Smooth muscle cell of the brain vasculature (primary cell): ENCODE data around the gene PINLYP.

Source experiments
- DNase-seq: peaks from one replicate; pipeline ENCODE4 v3.0.0-alpha.2; 2012; ENCODE audit warnings: low read depth, low spot score

Gene PINLYP

GRCh38 chr19:43548706-43549105 is 26.9 kb upstream of the PINLYP start:
- no peak for DNase-seq

GRCh38 chr19:43551399-43552197 is 24.0 kb upstream of the PINLYP start:
- DNase-seq = no peak

DNA sequence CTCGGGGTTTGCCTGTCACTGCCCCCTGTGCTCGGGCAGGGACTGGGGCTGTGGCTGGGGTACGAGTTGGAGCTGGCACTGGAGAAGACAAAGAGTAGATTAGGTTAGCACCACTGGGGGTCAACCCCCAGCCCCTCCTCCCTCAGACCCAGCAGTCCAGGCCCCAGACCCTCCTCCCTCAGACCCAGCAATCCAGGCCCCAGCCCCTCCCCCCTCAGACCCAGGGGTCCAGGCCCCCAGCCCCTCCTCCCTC is 23.5 kb upstream of the PINLYP start:
- no peak for DNase-seq

GRCh38 chr19:43552616-43553015 is 23.0 kb upstream of the PINLYP start:
- DNase-seq = no peak

GRCh38 chr19:43553656-43554055 is 21.9 kb upstream of the PINLYP start:
- DNase-seq = no peak

- DNase-seq = no peak
These were observed 21.2 kb upstream of the PINLYP start for GRCh38 chr19:43554317-43554895.

DNA sequence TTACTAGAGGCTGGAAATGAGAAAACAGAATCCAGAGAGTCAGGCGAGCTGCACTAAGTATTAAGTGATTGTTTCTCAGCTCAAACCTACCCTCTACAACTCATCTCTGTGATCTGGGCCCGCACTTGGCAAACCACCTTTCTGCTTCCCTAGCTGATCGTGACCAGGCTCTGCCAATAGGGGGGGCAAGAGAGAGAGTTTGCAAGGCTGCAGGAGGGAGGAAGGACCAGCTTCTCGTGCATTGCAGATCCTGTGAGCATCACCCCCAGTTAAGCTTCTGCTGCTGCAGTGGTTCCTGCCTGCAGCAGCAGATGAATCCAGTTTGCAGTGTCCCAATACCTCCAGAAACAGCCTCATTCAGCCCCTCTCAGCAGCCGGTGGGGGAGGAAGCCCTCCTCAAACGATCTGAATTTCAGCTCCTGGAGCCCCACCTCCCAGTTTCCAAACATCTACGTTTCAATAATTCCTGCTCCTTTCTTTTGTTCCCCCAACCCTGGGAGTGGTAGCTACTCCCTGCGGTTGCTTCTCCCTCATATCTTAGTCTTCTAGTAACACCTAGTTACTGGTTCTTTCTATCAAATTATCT is 20.3 kb upstream of the PINLYP start:
- DNase-seq = peak; percentile 58

DNA sequence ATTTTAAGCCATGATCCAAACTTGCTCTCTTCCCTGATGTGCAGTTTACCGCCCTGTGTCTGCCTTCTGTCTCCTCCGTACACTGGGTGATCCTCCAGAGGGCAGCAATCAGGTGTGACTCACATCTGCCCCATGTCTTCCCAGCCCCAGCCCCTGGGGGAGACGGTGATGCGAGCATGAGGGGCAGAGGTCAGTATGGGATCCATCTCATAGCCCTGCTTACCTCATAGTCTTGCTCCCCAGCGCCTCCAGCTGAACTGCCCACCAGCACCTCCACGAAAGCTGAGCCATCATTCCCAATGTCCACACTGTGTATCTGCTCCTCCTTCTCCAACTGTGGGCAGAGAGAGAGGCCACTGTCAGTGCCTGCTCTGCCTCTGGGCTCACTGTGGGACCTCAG is 14.9 kb upstream of the PINLYP start:
- no peak for DNase-seq

GRCh38 chr19:43561139-43561970 is 14.2 kb upstream of the PINLYP start:
- no peak for DNase-seq

DNA sequence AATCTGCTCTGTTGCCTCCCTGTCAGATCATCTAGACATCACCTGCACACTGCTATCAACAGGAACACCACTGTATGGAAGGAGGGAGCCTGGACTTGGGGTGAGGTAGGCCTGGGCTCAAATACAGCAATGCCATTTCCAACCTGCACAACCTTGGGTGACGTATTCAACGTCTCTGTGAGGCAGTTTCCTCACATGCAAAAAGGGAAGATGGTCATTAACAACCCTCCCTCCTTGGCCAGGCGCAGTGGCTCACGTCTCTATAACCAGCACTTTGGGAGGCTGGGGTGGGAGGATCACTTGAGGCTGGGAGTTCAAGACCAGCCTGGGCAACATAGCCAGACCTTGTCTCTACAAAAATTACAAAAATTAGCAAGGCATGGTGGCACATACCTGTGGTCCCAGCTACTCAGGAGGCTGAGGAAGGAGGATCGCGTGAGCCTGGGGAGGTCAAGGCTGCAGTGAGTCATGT is 13.3 kb upstream of the PINLYP start:
- no peak for DNase-seq

- DNase-seq = peak; percentile 62
These were observed 12.8 kb upstream of the PINLYP start for GRCh38 chr19:43562698-43563241.

DNA sequence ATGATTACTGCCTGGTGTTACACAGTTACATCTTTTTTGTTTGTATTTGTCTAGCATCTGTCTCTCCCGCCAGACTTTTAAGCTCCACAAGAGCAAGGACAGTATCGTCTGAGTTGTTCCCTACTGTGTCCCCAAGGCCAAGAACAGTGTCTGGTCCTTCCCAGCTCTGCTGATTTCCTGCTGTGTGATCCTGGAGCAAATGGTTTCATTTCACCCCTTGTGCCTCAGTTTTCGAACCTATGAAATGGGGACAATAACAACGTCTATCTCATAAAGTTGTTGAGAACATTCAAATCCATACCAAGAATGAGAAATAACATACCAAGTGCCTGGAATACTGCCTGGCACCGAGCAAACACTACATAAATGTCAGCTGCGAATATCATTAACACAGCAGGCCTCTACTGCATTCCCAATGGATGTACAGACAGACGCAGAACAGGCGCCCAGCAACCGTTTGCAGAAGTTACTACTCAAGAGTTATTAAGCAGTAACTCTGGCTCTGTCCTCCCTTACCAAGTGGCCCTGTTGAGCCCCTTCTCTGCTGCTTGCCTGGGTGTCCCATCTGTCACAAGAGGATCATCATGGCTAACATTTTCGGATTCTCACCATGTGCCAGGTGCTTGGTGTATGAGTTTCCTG is 11.7 kb upstream of the PINLYP start:
- DNase-seq = no peak

DNA sequence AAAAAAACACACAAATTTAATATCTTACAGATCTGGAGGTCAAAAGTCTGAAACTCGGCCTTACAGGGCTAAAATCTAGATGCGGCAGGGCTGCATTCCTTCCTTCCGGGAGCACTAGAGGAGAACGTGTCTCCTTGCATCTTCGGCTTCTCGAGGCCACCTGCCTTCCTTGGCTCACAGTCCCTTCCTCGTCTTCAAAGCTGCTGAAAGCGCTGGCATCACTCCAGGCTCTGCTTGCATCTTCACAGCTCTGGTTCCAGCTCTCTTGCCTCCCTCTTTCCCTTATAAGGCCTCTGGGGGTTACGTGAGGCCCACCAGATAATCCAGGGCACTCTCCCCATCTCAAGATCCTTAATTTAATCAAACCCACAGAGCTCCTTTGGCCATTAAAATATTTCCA is 10.8 kb upstream of the PINLYP start:
- DNase-seq = no peak

GRCh38 chr19:43569657-43570056 is 5.9 kb upstream of the PINLYP start:
- no peak for DNase-seq

- no peak for DNase-seq
These were observed 5.3 kb upstream of the PINLYP start for GRCh38 chr19:43570174-43570791.

DNA sequence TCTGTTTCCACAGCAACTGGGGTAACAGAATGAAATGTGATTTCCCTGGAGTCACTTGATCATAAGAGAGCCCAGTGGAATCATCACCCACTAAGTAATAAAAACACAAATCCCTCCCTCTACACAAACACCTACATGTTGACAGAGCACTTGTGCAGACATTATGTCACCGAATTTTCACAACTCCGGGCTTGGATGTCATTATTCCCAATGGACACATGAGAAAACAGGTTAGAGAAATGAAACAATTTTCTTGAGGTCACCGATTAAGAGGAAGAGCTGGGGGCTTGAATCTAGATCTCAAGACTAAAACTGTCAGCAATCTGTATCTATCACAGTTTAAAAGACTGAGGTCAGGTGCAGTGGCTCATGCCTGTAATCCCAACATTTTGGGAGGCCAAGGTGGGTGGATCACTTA is 3.4 kb upstream of the PINLYP start:
- DNase-seq = no peak

DNA sequence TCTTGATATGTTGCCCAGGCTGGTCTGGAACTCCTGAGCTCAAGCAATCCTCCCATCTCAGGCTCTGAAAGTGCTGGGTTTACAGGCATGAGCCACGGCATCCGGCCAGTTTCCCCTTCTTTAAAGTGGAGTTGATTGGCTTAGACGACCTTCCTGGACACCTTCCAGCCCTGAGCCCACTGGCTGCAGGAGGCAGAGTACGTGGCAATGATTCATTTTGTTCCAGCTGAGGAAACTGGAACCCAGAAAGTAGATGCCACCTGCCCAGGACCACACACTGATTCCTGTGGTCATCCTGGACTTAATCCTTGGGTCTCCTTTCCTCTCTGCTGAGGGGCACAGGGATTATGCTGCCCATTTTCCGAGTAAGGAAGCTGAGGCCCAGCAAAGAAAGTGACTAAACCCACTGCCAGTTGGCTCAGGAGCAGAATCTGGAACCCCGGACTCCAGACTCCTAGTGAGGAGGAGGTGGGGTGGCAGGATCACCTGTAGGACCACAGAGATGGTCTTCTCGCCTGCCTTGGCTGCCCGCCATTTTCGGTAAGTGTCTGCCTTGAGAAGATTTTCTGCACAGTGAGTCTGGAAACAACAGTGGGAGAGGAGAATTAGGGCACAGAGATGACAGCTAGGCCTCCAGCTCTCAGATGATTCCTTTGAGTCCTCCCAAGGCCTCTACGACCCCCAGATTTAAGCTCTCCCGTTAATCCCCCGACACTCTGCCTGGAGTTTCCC is 1.0 kb upstream of the PINLYP start:
- DNase-seq = no peak

- no peak for DNase-seq
These were observed 616 bp downstream of the PINLYP start for GRCh38 chr19:43575955-43576878.

DNA sequence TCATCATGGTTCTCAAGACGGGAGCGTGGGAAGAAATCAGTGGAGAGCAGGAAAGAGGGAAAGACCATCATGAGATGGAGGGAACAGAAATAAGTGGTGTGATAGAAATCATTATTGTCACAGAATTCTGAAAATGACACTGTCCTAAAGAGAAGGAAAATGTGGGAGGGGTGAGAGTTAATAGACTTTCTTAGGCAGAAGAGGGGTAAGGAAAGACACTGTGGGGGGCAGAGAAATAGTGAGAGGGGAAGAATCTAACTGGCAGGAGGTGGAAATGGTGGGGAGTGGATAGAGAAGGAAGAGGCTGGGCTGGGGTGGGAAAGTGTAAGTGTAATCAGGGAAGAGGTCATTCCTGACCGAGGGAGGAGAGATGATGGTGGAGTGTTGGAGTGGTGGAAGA is 3.2 kb downstream of the PINLYP start:
- DNase-seq = no peak
